Heart left ventricle (tissue), 16 donors: ENCODE results near the gene PIN4. TPM values are rescaled to one million over a fixed set of nuclear protein-coding genes. Genes with fewer than 3 reads are reported as not detected.
"Not testable (repeated sequence)": the region's sequence is repeated elsewhere in the genome, so short reads cannot be mapped to it uniquely, and the experiment has no call there.

Experiments used
- ATAC-seq, 4 donors: fragments of 200-7000 bp; cut with Tn5 transposase; one replicate each; pipeline ENCODE4 v1.9.1; 2020 to 2022; ENCODE audit warnings: moderate library complexity in 4 of 4, mild to moderate bottlenecking in 3 of 4, moderate number of reproducible peaks in 1 of 4
- DNase-seq, 5 donors: peaks; one replicate each; pipeline ENCODE4 v3.0.0-alpha.2; 2020
- H3K27ac ChIP-seq, 12 donors: fragments of 200-600 bp; sonication (generic) in 4 of 12; one replicate each; pipeline versions ENCODE4 v1.5.0 to v1.8.0; 2016 to 2022; ENCODE audit warnings: mild to moderate bottlenecking in 2 of 12
- H3K27me3 ChIP-seq, 9 donors: fragments of 200-600 bp; sonication (generic) in 2 of 9; one replicate each; pipeline versions ENCODE4 v1.5.1 to v1.8.0; 2016 to 2022; ENCODE audit warnings: mild to moderate bottlenecking in 3 of 9
- H3K36me3 ChIP-seq, 9 donors: fragments of 200-600 bp; sonication (generic) in 2 of 9; one replicate each; pipeline versions ENCODE4 v1.5.0 to v1.8.0; 2018 to 2022; ENCODE audit warnings: mild to moderate bottlenecking in 2 of 9
- H3K4me1 ChIP-seq, 12 donors: fragments of 200-600 bp; sonication (generic) in 4 of 12; one replicate each; pipeline versions ENCODE4 v1.5.0 to v1.8.0; 2016 to 2022; ENCODE audit warnings: mild to moderate bottlenecking in 3 of 12
- H3K4me3 ChIP-seq, 12 donors: fragments of 200-600 bp; sonication (generic) in 4 of 12; one replicate each; pipeline versions ENCODE4 v1.5.0 to v1.8.0; 2017 to 2022; ENCODE audit warnings: mild to moderate bottlenecking in 9 of 12, moderate library complexity in 4 of 12
- H3K9me3 ChIP-seq, 12 donors: fragments of 200-600 bp; sonication (generic) in 4 of 12; one replicate each; pipeline versions ENCODE4 v1.5.0 to v1.8.0; 2016 to 2022; ENCODE audit warnings: mild to moderate bottlenecking in 1 of 12
- CTCF ChIP-seq, 12 donors: fragments of 200-600 bp; sonication (generic) in 4 of 12; IDR thresholded peaks; one replicate each; pipeline versions ENCODE4 v1.5.0 to v1.8.0; 2018 to 2022; ENCODE audit warnings: antibody characterized with exemption in 12 of 12, mild to moderate bottlenecking in 5 of 12
- POLR2A ChIP-seq, 2 donors: fragments of 450-650 bp; IDR thresholded peaks; one replicate each; pipeline ENCODE4 v1.6.1; 2017; ENCODE audit warnings: antibody characterized with exemption in 2 of 2, mild to moderate bottlenecking in 2 of 2, moderate library complexity in 2 of 2
- WGBS, 4 donors: extraction: QIAGEN DNeasy Blood & Tissue Kit in 2 of 4; methylation state at CpG; one replicate each; pipeline versions ENCODE4 v1.1.5 to v1.1.7; 2013 to 2018; 5-methylcytosine and 5-hydroxymethylcytosine counted together
- intact Hi-C, 10 donors: fragments of 100-400 bp; cut with DNase I; formaldehyde crosslinking; loops; one replicate each; pipeline versions ENCODE4 v1.11.1 to v1.14.2; 2022
- polyA plus RNA-seq, 2 donors: library from polyadenylated mRNA; stranded (reverse); fragments of 200-250 nt; gene quantifications; one replicate each; pipeline ENCODE4 v1.2.3, GENCODE V29; 2013
- total RNA-seq, 9 donors: library from RNA; depleted of rRNA in 2 of 9; stranded (reverse); fragments of >200 nt in 2 of 9; fragmentation: NEBNext Ultra II Directional in 3 of 9; extraction: Animal tissue kit (Norgen Biotek cat#: 25700) in 3 of 9; gene quantifications; one replicate each; pipeline versions ENCODE4 v1.1.0 to v1.2.4, GENCODE V29; 2016 to 2023
- donor health status: ischemic (EF 13 %, LVEDD 7.1; RV severe dilation, severe dysfunction).
- donor health status: healthy with polysubstance abuse.
- donor health status: DM: no; HTN: yes; CAD: no.
- donor health status: DM: no; HTN: no; CAD: no.
- donor health status: ischemic (EF 25% LVEDD 6.9; RV normal size, moderate dysfunction).
- donor health status: ischemic (EF 25% LVEDD 5.7; RV mildly dilated, moderate dysfunction).
- donor health status: healthy.
- donor health status: DM: yes; HTN: yes; CAD: no.
- donor health status: ischemic (EF 35%, LVEDD 5.7; RV mildly dilated, moderate dysfunction).
- donor health status: nonischemic (EF 11% LVEDD 7.7; RV severe dilation, severe dysfunction).
- donor health status: DM: yes; HTN: yes; CAD: no.
- donor health status: PGD.
- donor health status: ischemic (EF 29% LVEDD 5.4; RV normal size, mild dysfunction).
- donor health status: nonischemic (EF 23%, LVEDD 6.1; RV moderate dilation, normal function).

Gene PIN4
- total and polyA plus RNA-seq, 11 donors = 8.4 to 41.5 (median 10.9) TPM

DNA sequence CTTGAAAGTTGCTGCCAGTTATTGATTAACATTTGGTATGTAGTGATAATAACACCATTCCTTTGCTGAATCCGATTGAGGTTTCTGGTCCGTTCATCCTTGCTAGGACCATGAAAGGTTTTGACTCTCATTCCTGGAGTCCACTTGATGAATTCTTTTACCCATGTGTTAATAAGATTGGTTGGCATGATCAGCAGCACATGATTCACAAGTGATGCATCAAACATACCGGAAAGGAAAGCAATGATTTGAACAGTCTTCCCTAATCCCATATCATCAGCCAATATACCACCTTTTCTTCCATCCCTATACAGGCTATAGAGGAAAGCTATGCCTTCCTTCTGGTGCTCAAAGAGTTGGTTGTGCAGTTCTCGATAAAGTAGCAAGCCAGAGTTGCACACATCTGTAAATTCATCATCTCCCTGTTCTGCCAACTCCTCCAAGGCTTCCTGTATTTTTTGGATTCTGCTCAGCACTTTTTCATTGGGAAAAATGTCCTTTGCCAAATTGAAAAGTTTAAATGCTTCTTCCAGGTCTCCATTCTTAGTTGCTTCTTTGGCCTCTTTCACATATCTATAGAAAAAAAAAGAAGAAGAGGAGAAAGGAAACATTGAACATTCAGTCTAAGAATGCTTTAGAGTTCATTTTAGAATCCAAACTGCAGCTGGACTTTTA, 26.7 kb downstream of the PIN4 start:
- intact Hi-C loops = no loop called here
- TF ChIP-seq POLR2A (IDR thresholded peaks at IDR 0.05) (no peak), CTCF (IDR thresholded peaks at IDR 0.05) (no peak)
- H3K27me3 ChIP-seq = peaks cover 0 to 4% (median 0%) of the 10 kb centered on the region in 9 donors
- no peak overlapping the region for H3K27ac ChIP-seq
- DNase-seq (no peak), ATAC-seq (no peak)
- peaks cover 0 to 33% (median 4%) of the 10 kb centered on the region in 9 donors for H3K36me3 ChIP-seq
- WGBS, 4 donors = 83 to 88% (median 84%) methylated on average over 4 of the region's 4 CpGs
- H3K4me3 ChIP-seq = no peak overlapping the region
- no peaks in the 10 kb centered on the region for H3K4me1 ChIP-seq
- no peaks in the 10 kb centered on the region for H3K9me3 ChIP-seq

DNA sequence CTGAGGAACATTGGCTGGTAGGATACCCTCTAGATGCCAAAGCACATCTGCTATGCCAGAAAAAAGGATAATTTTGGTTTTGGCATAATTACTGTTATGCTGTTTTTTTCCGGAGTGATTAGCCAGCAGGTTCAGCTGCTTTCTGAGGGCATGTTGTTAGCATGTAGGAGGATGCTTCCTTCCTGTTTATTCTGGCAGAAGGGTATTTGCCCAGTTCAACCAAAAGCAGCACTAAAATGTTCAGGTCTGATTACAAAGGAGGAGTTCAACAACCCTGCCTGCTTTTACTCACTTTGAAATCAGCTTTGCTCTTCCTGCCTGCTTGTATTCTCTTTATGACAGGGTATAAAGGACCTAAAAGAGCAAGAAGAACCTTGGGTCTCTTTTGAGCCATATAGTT, 35.4 kb downstream of the PIN4 start:
- ATAC-seq (no peak), DNase-seq (no peak)
- intact Hi-C loops = no loop called here
- Histone ChIP-seq H3K4me1 (no peaks in the 10 kb centered on the region), H3K27me3 (no peaks in the 10 kb centered on the region), H3K4me3 (no peak overlapping the region), H3K36me3 (no peaks in the 10 kb centered on the region), H3K27ac (no peak overlapping the region), H3K9me3 (peaks cover 0 to 4% (median 0%) of the 10 kb centered on the region in 12 donors)
- TF ChIP-seq CTCF (IDR thresholded peaks at IDR 0.05) (no peak), POLR2A (IDR thresholded peaks at IDR 0.05) (no peak)
- 56 to 75% (median 59%) methylated on average over 1 of the region's 1 CpG for WGBS, 4 donors

DNA sequence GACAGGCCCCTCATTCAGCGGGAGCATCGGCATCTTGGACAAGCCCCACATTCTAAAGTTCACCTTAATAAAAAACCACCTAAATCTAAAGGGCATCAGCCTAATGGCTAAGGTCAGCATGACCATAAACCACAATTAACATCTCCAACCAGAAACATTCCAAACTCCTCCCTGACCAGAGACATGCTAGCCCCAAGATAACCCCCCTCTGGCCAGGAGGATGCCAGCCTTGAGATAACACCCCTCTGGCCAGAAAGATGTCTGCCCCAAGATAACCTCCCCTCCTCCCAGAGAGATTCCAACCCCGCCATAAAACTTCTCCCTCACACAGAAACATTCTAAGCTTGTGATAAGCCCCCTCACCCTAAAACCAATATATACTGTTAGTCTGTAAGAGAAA, 38.8 kb downstream of the PIN4 start:
- H3K4me1 ChIP-seq, H3K27ac ChIP-seq, ATAC-seq, H3K27me3 ChIP-seq, H3K4me3 ChIP-seq, intact Hi-C loops, DNase-seq, H3K36me3 ChIP-seq, H3K9me3 ChIP-seq: not testable (repeated sequence)
- WGBS, 4 donors = 83 to 98% (median 90%) methylated on average over 3 of the region's 3 CpGs

DNA sequence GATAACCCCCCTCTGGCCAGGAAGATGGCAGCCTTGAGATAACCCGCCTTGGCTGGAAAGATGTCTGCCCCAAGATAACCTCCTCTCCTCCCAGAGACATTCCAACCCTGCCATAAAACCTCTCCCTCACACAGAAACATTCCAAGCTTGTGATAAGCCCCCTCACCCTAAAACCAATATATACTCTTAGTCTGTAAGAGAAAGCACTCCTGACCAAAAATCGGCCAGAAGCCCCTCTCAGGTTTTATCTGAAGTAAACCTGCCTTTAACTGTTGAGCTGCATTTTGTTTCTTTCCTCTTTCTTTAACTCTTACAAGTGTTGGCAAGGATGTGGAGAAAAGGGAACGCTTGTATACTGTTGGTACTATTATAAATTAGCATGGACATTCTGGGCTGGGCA, 48.7 kb downstream of the PIN4 start:
- Histone ChIP-seq H3K27me3 (no peaks in the 10 kb centered on the region), H3K27ac (no peak overlapping the region), H3K9me3 (peaks cover 0 to 8% (median 0%) of the 10 kb centered on the region in 12 donors), H3K4me3 (no peak overlapping the region), H3K4me1 (no peaks in the 10 kb centered on the region), H3K36me3 (no peaks in the 10 kb centered on the region)
- ATAC-seq = no peak
- no peak for DNase-seq
- WGBS, 4 donors = 79 to 97% (median 91%) methylated on average over 3 of the region's 3 CpGs
- TF ChIP-seq POLR2A (IDR thresholded peaks at IDR 0.05) (no peak), CTCF (IDR thresholded peaks at IDR 0.05) (no peak)
- intact Hi-C loops = no loop called here

GRCh38 chrX:72236841-72237240, 55.3 kb downstream of the PIN4 start:
- TF ChIP-seq CTCF (IDR thresholded peaks at IDR 0.05) (no peak), POLR2A (IDR thresholded peaks at IDR 0.05) (no peak)
- Histone ChIP-seq H3K9me3 (no peaks in the 10 kb centered on the region), H3K4me1 (peaks cover 0 to 5% (median 0%) of the 10 kb centered on the region in 12 donors), H3K27ac (no peak overlapping the region), H3K36me3 (no peaks in the 10 kb centered on the region), H3K27me3 (no peaks in the 10 kb centered on the region), H3K4me3 (no peak overlapping the region)
- ATAC-seq = no peak
- intact Hi-C loops = no loop called here
- DNase-seq = no peak
- 81 to 98% (median 91%) methylated on average over 4 of the region's 4 CpGs for WGBS, 4 donors
